Measurements from ENCODE around the gene DGKH. TPM values are rescaled to one million over a fixed set of nuclear protein-coding genes. Genes with fewer than 3 reads are reported as not detected.

Gene DGKH
- total and polyA plus RNA-seq, 2 of the 13 experiments (the other 11 are each of a cell fraction or from before 2014, with no cell fraction given) = 0.01 to 0.13 TPM

GRCh38 chr13:42146359-42146758 is 97.9 kb downstream of the DGKH start:
- 3% methylated on average over 2 of the region's 2 CpGs for WGBS (ENCODE audit: low lambda C conversion rate)
- no TSS peak for BruUV-seq (replicated peaks)
- H4K20me1 ChIP-seq (ENCODE audit: insufficient read depth, low read length) = no peaks in the 10 kb centered on the region
- ChIA-PET POLR2A (no interaction called here), CTCF (ENCODE audit: low intra/inter-chr PET ratio, low total read pairs) (no interaction called here)
- H3K27ac ChIP-seq (ENCODE audit: extremely low read length, insufficient read depth, low read length) = no peak overlapping the region
- no peak overlapping the region for H2AFZ ChIP-seq (ENCODE audit: low read length)
- in situ Hi-C loops (cut with HindIII; ENCODE audit: extremely low pct_ligation_motif_present, low pct_unique_long_range_greater_than_20kb) (no loop called here), intact Hi-C loops (cut with micrococcal nuclease; ENCODE audit: unreplicated experiment) (no loop called here)
- H3K9ac ChIP-seq (ENCODE audit: insufficient read depth, low read depth, low read length) = no peak overlapping the region
- no peak overlapping the region for H3K4me2 ChIP-seq (ENCODE audit: low read depth, low read length)
- H3K27me3 ChIP-seq (ENCODE audit: control insufficient read depth in 1 of 2, insufficient read depth in 2 of 2, low read length in 2 of 2) = no peaks in the 10 kb centered on the region
- H3K9me3 ChIP-seq (ENCODE audit: low read length) = no peaks in the 10 kb centered on the region
- H3K36me3 ChIP-seq (replicated peaks in 1 of 2; ENCODE audit: control insufficient read depth in 1 of 2, insufficient read depth in 2 of 2, low read length in 2 of 2) = no peaks in the 10 kb centered on the region
- FAIRE-seq = no peak
- no peak for ATAC-seq
- no peaks in the 10 kb centered on the region for H3K79me2 ChIP-seq (ENCODE audit: insufficient read depth, low read length)
- TF ChIP-seq ZNF646 (CRISPR knock-in tag; IDR thresholded peaks at IDR 0.05) (no peak), ZNF790 (CRISPR knock-in tag; IDR thresholded peaks at IDR 0.05; ENCODE audit: borderline replicate concordance) (no peak), KLF15 (CRISPR knock-in tag; IDR thresholded peaks at IDR 0.05; ENCODE audit: borderline replicate concordance) (no peak), SMYD3 (CRISPR knock-in tag; IDR thresholded peaks at IDR 0.05) (no peak), ZNF543 (CRISPR knock-in tag; IDR thresholded peaks at IDR 0.05) (no peak), ZNF275 (CRISPR knock-in tag; IDR thresholded peaks at IDR 0.05; ENCODE audit: borderline replicate concordance) (no peak), ZFP36L2 (CRISPR knock-in tag; IDR thresholded peaks at IDR 0.05) (no peak), ZNF24 (IDR thresholded peaks at IDR 0.05) (no peak), TCF7L2 (IDR thresholded peaks at IDR 0.05; ENCODE audit: low read depth, low read length) (no peak)
- no peaks in the 10 kb centered on the region for H3K4me1 ChIP-seq (ENCODE audit: insufficient read depth, low read length)
- no peak for DNase-seq (ENCODE audit: low spot score)
- no peak overlapping the region for H3K4me3 ChIP-seq (replicated peaks in 1 of 3; ENCODE audit: insufficient read depth in 1 of 3, low read depth in 2 of 3, low read length in 3 of 3)
